Nephron progenitor cell (in vitro differentiated cells): ENCODE results near the gene TMSB10.

Experiments used
- DNase-seq: peaks from one replicate; pipeline ENCODE4 v3.0.0; 2021
- H3K27ac Mint-ChIP-seq: 2 replicates; pipeline ENCODE4 v1.8.0; 2021; ENCODE audit warnings: mild to moderate bottlenecking, moderate library complexity, mixed read lengths
- H3K27me3 Mint-ChIP-seq: 2 replicates; pipeline ENCODE4 v1.8.0; 2021; ENCODE audit warnings: mild to moderate bottlenecking, low read depth, mixed read lengths; ENCODE audit not compliant: poor library complexity
- H3K36me3 Mint-ChIP-seq: 2 replicates; pipeline ENCODE4 v1.8.0; 2021; ENCODE audit warnings: low read depth, mixed read lengths
- H3K4me1 Mint-ChIP-seq: 2 replicates; pipeline ENCODE4 v1.8.0; 2021; ENCODE audit warnings: mixed read lengths
- H3K4me3 Mint-ChIP-seq: 2 replicates; pipeline ENCODE4 v1.8.0; 2021; ENCODE audit warnings: mild to moderate bottlenecking, moderate library complexity, mixed read lengths
- H3K9me3 Mint-ChIP-seq: 2 replicates; pipeline ENCODE4 v1.8.0; 2021; ENCODE audit warnings: mild to moderate bottlenecking, moderate library complexity, mixed read lengths
- CTCF ChIP-seq: fragments of 200-600 bp; sonication (generic); IDR thresholded peaks from 2 replicates; pipeline ENCODE4 v1.5.0; 2021; ENCODE audit warnings: antibody characterized with exemption

Gene TMSB10

GRCh38 chr2:84953535-84953934 is 48.1 kb downstream of the TMSB10 start:
- Mint-ChIP-seq H3K36me3 (peaks cover 5% of the 10 kb centered on the region), H3K27ac (no peak overlapping the region), H3K4me1 (peaks cover 20% of the 10 kb centered on the region), H3K27me3 (peaks cover 19% of the 10 kb centered on the region), H3K9me3 (no peaks in the 10 kb centered on the region), H3K4me3 (no peak overlapping the region)
- DNase-seq, result no peak
- TF ChIP-seq CTCF, result no peak

- Mint-ChIP-seq H3K4me3 (no peak overlapping the region), H3K4me1 (peaks cover 28% of the 10 kb centered on the region), H3K27me3 (peaks cover 22% of the 10 kb centered on the region), H3K27ac (no peak overlapping the region), H3K36me3 (peaks cover 5% of the 10 kb centered on the region), H3K9me3 (no peaks in the 10 kb centered on the region)
- no peak for DNase-seq
- no peak for TF ChIP-seq CTCF
Measured at GRCh38 chr2:84954329-84954728, 48.9 kb downstream of the TMSB10 start.
